ENCODE data around the gene GATAD1.
"Not testable (repeated sequence)": the region's sequence is repeated elsewhere in the genome, so short reads cannot be mapped to it uniquely, and the experiment has no call there.

Gene GATAD1

GRCh38 chr7:92437956-92438491 is 9.3 kb upstream of the GATAD1 start:
- DNase-seq, result no peak

- DNase-seq, result not testable (repeated sequence)
These were observed 4.6 kb upstream of the GATAD1 start for GRCh38 chr7:92442720-92443119.

DNA sequence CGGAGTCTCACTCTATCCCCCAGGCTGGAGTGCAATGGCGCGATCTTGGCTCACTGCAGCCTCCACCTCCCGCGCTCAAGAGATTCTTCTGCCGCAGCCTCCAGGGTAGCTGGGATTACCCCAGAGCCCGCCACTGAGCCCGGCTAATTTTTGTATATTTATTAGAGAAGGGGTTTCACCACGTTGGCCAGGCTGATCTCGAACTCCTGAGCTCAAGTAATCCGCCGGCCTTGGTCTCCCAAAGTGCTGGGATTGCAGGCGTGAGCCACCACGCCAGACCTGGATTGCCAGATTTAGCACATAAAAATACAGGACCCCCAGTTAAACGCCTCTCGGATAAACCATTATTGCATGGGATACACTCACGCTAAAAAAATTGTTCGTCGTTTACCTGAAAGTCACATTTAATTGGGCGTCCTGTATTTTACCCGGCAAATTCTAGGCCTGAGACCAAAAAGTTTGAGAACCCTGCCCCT is 375 bp upstream of the GATAD1 start:
- no peak for DNase-seq

- DNase-seq, result peak; percentile 36
These were observed 994 bp downstream of the GATAD1 start for GRCh38 chr7:92448205-92448747.

- no peak for DNase-seq
These were observed 4.4 kb downstream of the GATAD1 start for GRCh38 chr7:92451645-92452044.

DNA sequence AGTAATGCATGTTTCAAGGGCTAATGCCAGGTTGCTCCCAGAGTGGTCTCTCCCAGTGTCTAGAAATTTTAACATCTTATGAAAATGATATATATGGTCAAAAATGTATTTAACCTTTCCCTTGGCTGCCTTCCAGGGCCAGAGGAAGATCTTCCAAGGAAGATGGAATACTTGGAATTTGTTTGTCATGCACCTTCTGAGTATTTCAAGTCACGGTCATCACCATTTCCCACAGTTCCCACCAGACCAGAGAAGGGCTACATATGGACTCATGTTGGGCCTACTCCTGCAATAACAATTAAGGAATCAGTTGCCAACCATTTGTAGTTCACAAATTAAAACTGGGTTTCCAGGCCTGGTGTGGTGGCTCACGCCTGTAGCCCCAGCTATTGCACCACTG is 9.0 kb downstream of the GATAD1 start:
- no peak for DNase-seq

DNA sequence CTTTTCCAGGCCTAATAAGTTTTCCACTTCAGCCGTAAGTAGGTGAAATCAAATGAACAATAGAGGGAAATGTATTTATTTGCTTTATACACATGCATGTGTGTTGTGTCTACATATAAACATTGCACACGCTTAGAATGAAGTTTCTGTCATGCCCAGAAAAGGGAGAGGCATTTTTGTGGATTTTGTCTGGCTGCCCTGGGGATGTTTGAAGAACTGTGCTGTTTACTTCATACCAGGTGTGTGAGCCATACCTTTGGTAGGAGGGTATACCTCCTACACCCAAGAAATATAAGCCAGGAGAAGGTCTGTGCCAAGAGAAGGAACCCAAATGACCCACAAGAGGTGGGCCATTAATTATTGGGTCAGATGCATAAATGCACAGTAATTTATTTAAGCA is 12.8 kb downstream of the GATAD1 start:
- no peak for DNase-seq

- no peak for DNase-seq
These were observed 13.2 kb downstream of the GATAD1 start for GRCh38 chr7:92460510-92460909.

- no peak for DNase-seq
These were observed 14.0 kb downstream of the GATAD1 start for GRCh38 chr7:92461027-92462003.

- no peak for DNase-seq
These were observed 15.3 kb downstream of the GATAD1 start for GRCh38 chr7:92462560-92462959.

GRCh38 chr7:92464515-92464914 is 17.2 kb downstream of the GATAD1 start:
- DNase-seq, result no peak

DNA sequence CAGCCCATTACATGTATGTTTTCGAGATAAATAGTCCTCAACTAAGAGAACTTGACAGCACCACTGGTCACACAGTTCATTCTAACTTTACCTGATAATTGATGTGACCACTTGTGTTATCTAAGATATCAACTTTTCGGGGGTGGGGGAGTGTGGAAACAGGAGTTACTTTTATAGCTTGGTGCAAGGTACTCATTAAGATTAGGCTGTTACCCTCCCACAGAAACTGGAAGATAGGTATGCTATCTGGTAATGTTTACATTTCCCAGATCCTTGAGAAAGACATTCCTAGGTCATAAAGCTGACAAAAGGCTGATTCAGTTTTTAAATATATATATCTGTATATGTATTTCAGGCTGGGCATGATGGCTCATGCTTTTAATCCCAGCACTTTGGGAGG is 19.4 kb downstream of the GATAD1 start:
- no peak for DNase-seq

GRCh38 chr7:92468589-92468988 is 21.3 kb downstream of the GATAD1 start:
- DNase-seq, result not testable (repeated sequence)

GRCh38 chr7:92473989-92474388 is 26.7 kb downstream of the GATAD1 start:
- DNase-seq, result not testable (repeated sequence)

DNA sequence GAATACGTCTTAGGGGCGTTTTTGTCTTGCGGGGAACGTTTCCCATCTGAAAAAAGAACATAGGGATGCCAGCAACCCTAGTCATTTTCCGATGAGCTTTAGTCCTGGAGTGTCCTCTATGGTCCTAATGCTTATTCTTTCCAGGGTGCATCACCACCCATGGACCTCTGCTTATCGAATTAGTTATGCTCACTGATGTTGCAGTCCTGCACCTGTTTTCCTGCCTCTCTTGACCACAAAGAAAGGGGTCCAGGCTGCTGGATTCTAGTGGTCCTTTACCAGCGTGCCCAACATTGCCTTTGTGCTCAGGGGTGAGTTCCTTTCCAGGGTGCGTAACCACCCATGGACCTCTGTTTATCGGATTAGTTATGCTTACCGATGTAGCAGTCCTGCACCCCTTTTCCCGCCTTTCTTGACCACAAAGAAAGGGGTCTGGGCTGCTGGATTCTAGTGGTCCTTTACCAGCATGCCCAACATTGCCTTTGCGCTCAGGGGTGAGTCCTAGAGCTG is 28.0 kb downstream of the GATAD1 start:
- not testable (repeated sequence) for DNase-seq

- not testable (repeated sequence) for DNase-seq
These were observed 28.7 kb downstream of the GATAD1 start for GRCh38 chr7:92475851-92476590.

GRCh38 chr7:92477681-92478080 is 30.4 kb downstream of the GATAD1 start, which contains the start of gene ERVW-1:
Gene ERVW-1 (minus strand): TSS chr7:92477946. CDS start chr7:92470381, 7,565 bp downstream.
- not testable (repeated sequence) for DNase-seq

DNA sequence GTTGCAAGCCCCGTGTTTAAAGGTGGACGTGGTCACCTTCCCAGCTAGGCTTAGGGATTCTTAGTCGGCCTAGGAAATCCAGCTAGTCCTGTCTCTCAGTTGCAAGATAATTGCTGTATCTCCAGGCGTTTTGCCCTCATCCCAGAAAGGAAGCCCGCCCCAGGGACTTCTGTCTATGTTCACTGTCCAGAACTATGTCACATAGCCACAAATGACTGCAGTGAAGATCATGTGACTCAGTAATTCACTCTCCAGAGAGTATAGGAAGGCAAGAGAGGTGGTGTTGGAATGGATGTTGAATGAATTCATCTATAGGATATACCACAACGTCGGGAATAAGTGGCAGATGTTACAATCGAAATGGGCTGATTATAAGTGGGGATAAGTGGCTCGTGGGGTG is 30.8 kb downstream of the GATAD1 start:
- DNase-seq, result no peak

- DNase-seq, result no peak
These were observed 31.4 kb downstream of the GATAD1 start for GRCh38 chr7:92478711-92479110.

DNA sequence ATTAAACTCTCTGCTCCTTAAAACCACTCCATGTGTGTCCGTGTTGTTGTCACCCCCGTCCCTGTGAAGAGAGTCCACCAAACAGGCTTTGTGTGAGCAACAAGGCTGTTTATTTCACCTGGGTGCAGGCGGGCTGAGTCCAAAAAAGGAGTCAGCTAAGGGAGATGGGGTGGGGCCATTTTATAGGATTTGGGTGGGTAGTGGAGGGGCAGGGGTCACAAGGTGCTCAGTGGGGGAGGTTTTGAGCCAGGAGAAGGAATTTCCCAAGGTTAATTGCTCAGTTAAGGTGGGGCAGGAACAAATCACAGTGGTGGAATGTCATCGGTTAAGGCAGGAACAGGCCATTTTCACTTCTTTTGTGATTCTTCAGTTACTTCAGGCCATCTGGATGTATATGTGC is 31.9 kb downstream of the GATAD1 start:
- DNase-seq, result not testable (repeated sequence)

DNA sequence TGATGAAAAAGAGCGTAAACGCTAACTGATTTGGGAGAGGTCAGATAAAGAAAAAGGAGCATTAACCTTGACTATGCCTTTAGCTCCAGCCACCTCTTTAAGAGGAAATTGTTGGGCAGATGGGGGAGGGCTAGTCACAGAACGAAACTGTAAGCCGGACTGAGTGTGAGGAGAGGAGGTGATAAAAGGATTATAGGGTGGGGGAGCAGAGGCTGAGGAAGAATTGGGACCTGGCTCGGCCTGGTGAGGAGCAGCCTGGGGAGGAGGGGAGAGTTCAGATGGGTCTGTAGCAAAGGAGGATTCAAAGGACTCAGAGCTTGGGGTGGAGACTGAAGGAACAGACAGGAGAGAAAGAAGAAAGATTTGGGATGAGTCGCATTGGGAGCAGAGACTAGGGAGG is 36.3 kb downstream of the GATAD1 start:
- DNase-seq, result not testable (repeated sequence)

DNA sequence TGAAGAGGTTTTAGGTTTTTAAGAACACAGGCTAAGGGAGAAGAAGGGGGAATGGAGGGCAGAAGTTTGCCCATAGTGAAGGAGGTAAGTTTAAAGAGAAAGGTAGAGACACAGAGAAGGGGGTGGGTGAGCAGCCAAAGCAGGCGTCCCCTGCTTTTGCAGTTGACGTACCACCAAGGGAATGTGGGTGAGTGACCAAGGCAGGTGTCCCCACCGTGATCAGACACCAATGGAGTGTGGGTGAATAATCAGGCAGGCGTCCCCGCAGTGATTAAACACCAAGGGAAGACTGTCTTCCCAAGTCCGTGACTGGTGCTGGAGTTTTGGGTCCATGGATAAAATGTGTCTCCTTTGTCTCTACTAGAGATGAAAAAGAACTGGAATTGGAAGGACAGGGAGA is 36.9 kb downstream of the GATAD1 start:
- not testable (repeated sequence) for DNase-seq

All from activated CD4-positive, alpha-beta T cell treated with anti-CD3 and anti-CD28 coated beads for 1 hour (primary cell).